Pancreas (tissue), 10 donors: ENCODE data around the gene APBA1. TPM values are rescaled to one million over a fixed set of nuclear protein-coding genes. Genes with fewer than 3 reads are reported as not detected.

Source experiments
- ATAC-seq, 4 donors: fragments of 200-7000 bp; cut with Tn5 transposase; one replicate each; pipeline versions ENCODE4 v1.8.0 to v1.9.1; 2020; ENCODE audit warnings: mild to moderate bottlenecking in 4 of 4, moderate library complexity in 4 of 4
- DNase-seq, 6 donors: peaks; one replicate each; pipeline ENCODE4 v3.0.0-alpha.2; 2020
- FAIRE-seq: peaks from 2 replicates; lab custom pipeline; 2012; peaks lifted over from hg19 to GRCh38; lab: Jason Lieb, UNC
- H3K27ac ChIP-seq, 4 donors: fragments of 200-600 bp; sonication (generic); 1 replicate in 3 of 4; 2 replicates in 1 of 4; pipeline versions ENCODE4 v1.5.0 to v1.8.0; 2020
- H3K27me3 ChIP-seq, 4 donors: fragments of 200-600 bp; one replicate each; pipeline ENCODE4 v1.8.0; 2021
- H3K36me3 ChIP-seq, 3 donors: fragments of 200-600 bp; sonication (generic) in 1 of 3; one replicate each; pipeline versions ENCODE4 v1.5.0 to v1.8.0; 2020 to 2021
- H3K4me1 ChIP-seq, 3 donors: fragments of 200-600 bp; one replicate each; pipeline ENCODE4 v1.8.0; 2021
- H3K4me3 ChIP-seq, 4 donors: fragments of 200-600 bp; sonication (generic) in 2 of 4; one replicate each; pipeline versions ENCODE4 v1.5.0 to v1.8.0; 2020 to 2021
- H3K9me3 ChIP-seq, 4 donors: fragments of 200-600 bp; one replicate each; pipeline ENCODE4 v1.8.0; 2021
- WGBS, 2 donors: extraction: QIAGEN DNeasy Blood & Tissue Kit; methylation state at CpG; one replicate each; pipeline ENCODE4 v1.1.7; 2013; 5-methylcytosine and 5-hydroxymethylcytosine counted together
- intact Hi-C, 3 donors: fragments of 100-400 bp; cut with DNase I; formaldehyde crosslinking; loops; one replicate each; pipeline versions ENCODE4 v1.11.1 to v1.14.2; 2022
- polyA plus RNA-seq, 2 donors: library from polyadenylated mRNA; stranded (reverse); fragments of 200-250 nt; gene quantifications; one replicate each; pipeline ENCODE4 v1.2.3, GENCODE V29; 2013
- total RNA-seq, 6 donors: library from RNA; stranded (reverse); fragmentation: NEBNext Ultra II Directional in 4 of 6; extraction: Animal tissue kit (Norgen Biotek cat#: 25700) in 4 of 6; gene quantifications; one replicate each; pipeline versions ENCODE4 v1.2.1 to v1.2.4, GENCODE V29; 2021 to 2023
- TF ChIP-seq, protein P1 (sequence below), 4 donors: fragments of 200-600 bp; sonication (generic) in 3 of 4; IDR thresholded peaks; one replicate each; pipeline versions ENCODE4 v1.5.0 to v1.8.0; 2021; ENCODE audit warnings: antibody characterized with exemption in 4 of 4
- donor health status: healthy with polysubstance abuse.
- donor health status: DM: no; HTN: no; CAD: no; lungs with moderate emphysema.
- donor health status: DM: no; HTN: no; CAD: no.
- donor health status: control.
- donor health status: control.
- donor health status: Bipolar disorder and iron deficiency.
- donor health status: DM: yes; HTN: yes; CAD: no.
- donor health status: DM: no; HTN: no; CAD: no.
- donor health status: DM: no; HTN: no; CAD: no.
- donor health status: DM: yes; HTN: yes; CAD: no.

Gene APBA1
- total and polyA plus RNA-seq, 8 donors = 0.68 to 3.2 (median 2.2) TPM

DNA sequence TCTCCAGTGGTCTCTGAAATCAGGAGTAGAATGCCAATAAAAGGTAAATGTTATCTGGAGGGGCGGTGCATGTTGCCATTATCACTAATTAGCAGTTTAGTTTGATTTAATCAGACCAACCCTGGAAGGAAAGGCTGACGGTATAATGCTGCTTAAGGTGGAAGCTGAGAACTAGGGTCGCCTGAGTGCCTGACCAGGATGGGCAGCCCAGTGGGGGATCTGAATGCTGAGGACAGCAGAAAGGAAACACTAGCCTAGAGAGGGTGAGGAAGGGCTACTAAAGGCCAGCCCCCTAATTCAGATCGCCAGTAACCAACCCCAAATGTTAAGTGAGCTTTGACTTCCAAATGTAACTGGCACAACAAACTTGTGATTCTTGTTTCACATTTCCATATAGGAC, 172.2 kb downstream of the APBA1 start:
- Histone ChIP-seq H3K9me3 (no peaks in the 10 kb centered on the region), H3K4me1 (no peaks in the 10 kb centered on the region), H3K36me3 (no peaks in the 10 kb centered on the region), H3K4me3 (no peak overlapping the region), H3K27me3 (no peaks in the 10 kb centered on the region), H3K27ac (no peak overlapping the region)
- TF ChIP-seq, protein P1, sequence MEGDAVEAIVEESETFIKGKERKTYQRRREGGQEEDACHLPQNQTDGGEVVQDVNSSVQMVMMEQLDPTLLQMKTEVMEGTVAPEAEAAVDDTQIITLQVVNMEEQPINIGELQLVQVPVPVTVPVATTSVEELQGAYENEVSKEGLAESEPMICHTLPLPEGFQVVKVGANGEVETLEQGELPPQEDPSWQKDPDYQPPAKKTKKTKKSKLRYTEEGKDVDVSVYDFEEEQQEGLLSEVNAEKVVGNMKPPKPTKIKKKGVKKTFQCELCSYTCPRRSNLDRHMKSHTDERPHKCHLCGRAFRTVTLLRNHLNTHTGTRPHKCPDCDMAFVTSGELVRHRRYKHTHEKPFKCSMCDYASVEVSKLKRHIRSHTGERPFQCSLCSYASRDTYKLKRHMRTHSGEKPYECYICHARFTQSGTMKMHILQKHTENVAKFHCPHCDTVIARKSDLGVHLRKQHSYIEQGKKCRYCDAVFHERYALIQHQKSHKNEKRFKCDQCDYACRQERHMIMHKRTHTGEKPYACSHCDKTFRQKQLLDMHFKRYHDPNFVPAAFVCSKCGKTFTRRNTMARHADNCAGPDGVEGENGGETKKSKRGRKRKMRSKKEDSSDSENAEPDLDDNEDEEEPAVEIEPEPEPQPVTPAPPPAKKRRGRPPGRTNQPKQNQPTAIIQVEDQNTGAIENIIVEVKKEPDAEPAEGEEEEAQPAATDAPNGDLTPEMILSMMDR (IDR thresholded peaks at IDR 0.05) = no peak
- FAIRE-seq = no peak
- intact Hi-C loops = loop anchor here in 1 of 3 donors (10.0 kb wide), 1 partner anchor 55 kb away; no protein-coding TSS in a partner anchor
- DNase-seq = no peak
- WGBS, 2 donors = 80 to 88% methylated on average over 4 of the region's 4 CpGs
- ATAC-seq = no peak

DNA sequence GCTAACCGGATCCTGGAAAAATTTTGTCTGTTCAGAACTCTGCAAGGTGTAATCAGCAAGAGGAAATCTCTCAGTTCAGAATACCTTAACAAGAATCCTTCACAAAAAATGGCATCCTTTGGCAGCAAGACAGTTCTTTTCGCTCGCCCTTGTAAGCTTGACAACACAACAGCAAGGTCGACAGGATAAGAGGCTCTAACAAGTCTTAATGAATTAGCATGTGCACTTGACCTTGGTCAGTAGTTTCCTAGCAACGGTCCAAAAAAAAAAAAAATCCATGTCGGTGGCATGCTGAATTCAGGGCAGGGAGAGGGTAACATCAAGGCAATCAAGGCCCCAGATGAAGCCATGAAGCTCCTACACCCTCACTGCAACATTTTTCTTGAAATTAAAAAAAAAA, 172.8 kb downstream of the APBA1 start:
- H3K4me1 ChIP-seq = no peaks in the 10 kb centered on the region
- H3K4me3 ChIP-seq = no peak overlapping the region
- intact Hi-C loops = loop anchor here in 1 of 3 donors (10.0 kb wide), 1 partner anchor 55 kb away; no protein-coding TSS in a partner anchor
- FAIRE-seq (no peak), ATAC-seq (no peak), DNase-seq (no peak)
- TF ChIP-seq, protein P1 (IDR thresholded peaks at IDR 0.05) = no peak
- 32 to 37% methylated on average over 6 of the region's 6 CpGs for WGBS, 2 donors
- no peaks in the 10 kb centered on the region for H3K36me3 ChIP-seq
- H3K27ac ChIP-seq = no peak overlapping the region
- no peaks in the 10 kb centered on the region for H3K27me3 ChIP-seq
- H3K9me3 ChIP-seq = no peaks in the 10 kb centered on the region

DNA sequence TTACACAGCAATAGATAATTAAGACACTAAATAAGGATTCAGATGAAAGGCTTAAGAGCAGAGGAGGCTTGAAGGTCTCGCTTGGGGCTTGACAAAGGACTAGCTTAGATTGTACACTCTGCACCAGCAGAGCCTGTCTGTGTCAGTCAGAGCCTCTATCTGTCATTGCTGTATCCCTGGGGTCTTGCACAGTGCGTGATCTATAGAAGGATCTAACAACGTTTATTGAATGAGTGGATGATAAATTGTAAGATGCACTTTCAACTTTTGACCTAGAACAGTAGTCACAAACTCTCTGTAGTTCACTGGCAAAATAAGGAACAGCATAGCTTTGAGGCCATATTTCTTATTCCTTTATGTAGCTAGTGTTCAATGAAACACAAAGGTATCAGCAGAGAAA, 173.7 kb downstream of the APBA1 start:
- DNase-seq = no peak
- Histone ChIP-seq H3K27me3 (no peaks in the 10 kb centered on the region), H3K4me1 (no peaks in the 10 kb centered on the region), H3K36me3 (no peaks in the 10 kb centered on the region), H3K9me3 (no peaks in the 10 kb centered on the region), H3K27ac (no peak overlapping the region), H3K4me3 (no peak overlapping the region)
- no peak for ATAC-seq
- FAIRE-seq = no peak
- TF ChIP-seq, protein P1 (IDR thresholded peaks at IDR 0.05) = no peak
- intact Hi-C loops = loop anchor here in 1 of 3 donors (10.0 kb wide), 1 partner anchor 54 kb away; no protein-coding TSS in a partner anchor
- 80 to 86% methylated on average over 3 of the region's 3 CpGs for WGBS, 2 donors

DNA sequence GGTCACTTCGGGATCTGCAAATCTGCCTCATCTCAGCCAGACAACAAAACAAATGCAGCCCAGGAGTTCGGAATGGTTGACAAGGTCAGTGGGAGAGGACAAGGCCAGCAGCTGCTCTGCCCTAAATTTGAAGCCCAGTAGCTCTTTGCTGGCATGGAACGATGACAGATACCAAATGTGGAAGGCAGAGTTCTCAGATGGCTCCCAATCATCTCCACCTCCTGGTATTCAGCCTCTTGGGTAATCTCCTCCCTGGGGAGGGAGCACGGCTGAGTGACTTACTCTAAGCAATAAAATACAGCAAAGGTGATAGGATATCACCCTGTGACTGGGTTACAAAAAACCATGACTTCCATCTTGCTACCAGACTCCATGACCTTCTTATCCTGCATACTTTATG, 174.4 kb downstream of the APBA1 start:
- no peak overlapping the region for H3K4me3 ChIP-seq

More for the DNA sequence above, 174.4 kb downstream of the APBA1 start:
- intact Hi-C loops = loop anchor here in 1 of 3 donors (10.0 kb wide), 1 partner anchor 53 kb away; no protein-coding TSS in a partner anchor
- DNase-seq (no peak), ATAC-seq (no peak), FAIRE-seq (no peak)
- no peak overlapping the region for H3K27ac ChIP-seq
- no peaks in the 10 kb centered on the region for H3K9me3 ChIP-seq
- TF ChIP-seq, protein P1 (IDR thresholded peaks at IDR 0.05) = no peak
- 69 to 83% methylated on average over 4 of the region's 4 CpGs for WGBS, 2 donors
- no peaks in the 10 kb centered on the region for H3K27me3 ChIP-seq
- no peaks in the 10 kb centered on the region for H3K36me3 ChIP-seq
- peaks cover 0 to 4% (median 0%) of the 10 kb centered on the region in 3 donors for H3K4me1 ChIP-seq
